Putamen (tissue), 1 donor: ENCODE data around the gene FPR1.

Experiments used
- DNase-seq: peaks from one replicate; pipeline ENCODE4 v3.0.0-alpha.2; 2016; ENCODE audit warnings: low spot score

Gene FPR1, protein sequence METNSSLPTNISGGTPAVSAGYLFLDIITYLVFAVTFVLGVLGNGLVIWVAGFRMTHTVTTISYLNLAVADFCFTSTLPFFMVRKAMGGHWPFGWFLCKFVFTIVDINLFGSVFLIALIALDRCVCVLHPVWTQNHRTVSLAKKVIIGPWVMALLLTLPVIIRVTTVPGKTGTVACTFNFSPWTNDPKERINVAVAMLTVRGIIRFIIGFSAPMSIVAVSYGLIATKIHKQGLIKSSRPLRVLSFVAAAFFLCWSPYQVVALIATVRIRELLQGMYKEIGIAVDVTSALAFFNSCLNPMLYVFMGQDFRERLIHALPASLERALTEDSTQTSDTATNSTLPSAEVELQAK

DNA sequence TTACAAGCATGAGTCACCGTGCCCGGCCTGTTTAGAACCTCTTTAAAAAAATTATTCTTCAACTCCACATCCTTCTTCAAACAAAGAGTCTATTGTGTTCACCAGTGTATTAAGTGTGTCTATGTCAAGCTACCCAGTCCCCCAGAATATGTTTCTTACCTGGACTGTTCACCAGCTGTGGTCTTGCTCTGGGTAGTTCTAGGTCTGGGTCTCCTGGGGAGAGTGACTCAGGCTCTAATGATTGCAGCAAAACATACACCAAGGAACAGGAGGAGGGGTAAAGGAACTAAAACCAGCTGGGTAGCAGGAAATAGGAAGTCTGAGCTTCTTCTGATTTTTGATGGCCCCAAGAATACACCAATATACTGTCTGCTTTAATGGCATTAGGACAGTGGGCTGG lies at the start of gene FPR1:
Gene FPR1, minus strand, starts transcription at position 224 of the 400 bp plus-strand sequence. CDS start 4,884 bp downstream, outside the sequence.
- peak; percentile 12 for DNase-seq

DNA sequence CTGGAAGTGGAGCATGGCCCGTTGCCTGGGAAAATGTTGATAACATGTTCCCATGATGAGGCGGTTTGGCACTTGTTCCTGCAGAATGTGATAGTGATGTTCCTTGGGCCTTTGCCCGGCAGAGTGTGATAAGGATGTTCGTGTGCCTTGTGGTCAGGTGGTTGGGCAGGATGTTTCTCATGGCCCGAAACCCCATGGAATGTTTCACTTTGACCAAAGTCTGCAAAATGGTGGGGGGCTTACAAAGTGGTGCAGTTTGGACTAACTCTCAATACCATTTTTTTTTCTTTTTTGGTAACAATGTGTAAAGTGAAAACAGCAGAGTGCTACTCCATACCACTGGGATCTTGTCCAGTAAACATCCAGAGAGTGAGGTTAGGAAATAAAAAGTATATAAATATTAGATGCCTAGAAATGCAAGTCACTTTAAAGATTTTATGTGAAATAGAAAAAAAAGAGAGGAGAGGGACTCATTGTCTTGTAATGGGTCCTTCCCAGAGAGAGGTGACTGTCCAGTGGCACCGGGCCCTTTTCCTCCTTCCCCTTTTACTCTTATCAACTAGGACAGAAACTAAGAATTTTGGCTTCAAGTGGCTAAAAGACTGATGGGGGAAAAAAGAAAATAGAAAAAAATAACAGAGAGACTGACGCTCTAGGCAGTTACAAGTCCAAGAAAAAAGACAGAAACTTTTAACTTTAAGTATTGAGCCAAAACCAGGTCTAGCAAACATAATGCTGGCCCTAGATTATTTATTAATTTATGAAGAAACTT lies 49.0 kb upstream of the FPR1 start:
- no peak for DNase-seq

DNA sequence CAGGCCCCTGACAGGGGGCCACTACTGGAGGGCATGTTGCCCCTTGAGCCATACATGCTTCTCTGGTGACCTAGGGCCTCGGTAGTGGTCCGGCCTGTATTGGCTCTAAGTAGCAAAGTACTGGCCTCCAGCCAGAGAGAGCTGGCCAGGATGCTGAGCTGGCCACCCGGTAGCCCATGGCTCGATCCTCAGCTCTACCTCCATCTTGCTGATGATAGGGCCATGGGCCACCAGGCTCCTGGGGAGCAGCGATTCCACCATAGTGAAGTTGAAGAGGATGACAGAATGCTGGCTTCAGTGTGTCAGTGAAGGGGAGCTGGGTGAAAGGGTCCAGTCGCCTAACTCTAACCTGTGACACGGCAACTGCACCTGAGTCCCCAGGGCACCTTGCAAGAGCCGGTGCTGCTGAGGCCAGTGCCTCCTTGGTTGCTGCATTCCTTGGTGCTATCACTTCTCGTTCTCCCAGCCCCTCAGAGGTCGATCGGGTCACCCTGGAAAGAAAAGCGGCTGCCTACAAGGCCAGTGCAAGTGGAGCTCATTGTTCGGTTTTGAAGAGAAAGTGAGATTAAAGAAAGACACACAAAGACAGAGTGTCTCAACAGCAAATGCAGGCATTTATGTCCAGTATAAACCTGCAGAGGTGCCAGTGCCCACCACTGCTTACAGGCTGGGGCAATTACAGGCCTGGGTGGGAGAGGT lies 48.2 kb upstream of the FPR1 start:
- DNase-seq, result no peak

DNA sequence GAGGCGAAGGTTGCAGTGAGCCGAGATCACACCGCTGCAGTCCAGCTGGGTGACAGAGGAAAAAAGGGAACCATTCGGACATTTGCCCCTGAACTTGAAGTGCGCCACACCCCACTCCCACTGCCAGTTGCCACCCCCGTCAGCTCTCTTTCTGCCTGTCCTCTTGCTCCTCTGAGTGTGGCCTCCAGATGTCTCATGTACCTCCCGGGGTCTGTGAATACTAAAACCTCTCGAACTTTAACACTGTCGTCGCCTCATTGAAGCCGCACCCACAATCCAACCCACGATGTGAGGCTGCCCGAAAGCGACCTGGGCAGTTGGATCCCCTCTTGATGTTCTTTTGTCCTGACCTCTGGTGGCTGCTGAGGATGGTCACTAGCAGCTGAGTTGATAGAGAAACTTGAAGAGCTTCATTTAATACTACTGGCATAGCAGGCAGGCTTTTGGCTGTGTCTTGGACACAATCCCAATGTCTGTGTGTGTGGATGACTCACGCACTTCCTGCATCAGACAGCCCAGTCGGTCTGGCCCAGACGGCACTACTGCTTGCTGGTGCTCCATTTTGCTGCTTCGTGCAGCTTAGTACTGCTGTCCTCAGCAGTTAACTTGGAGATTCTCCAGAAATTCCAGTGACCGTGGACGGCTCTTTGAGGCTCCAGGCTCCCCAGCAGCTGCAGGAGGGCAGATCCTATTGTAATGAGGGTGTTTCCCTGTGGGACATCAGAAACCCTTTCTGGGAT lies 47.5 kb upstream of the FPR1 start:
- DNase-seq, result peak; percentile 43

DNA sequence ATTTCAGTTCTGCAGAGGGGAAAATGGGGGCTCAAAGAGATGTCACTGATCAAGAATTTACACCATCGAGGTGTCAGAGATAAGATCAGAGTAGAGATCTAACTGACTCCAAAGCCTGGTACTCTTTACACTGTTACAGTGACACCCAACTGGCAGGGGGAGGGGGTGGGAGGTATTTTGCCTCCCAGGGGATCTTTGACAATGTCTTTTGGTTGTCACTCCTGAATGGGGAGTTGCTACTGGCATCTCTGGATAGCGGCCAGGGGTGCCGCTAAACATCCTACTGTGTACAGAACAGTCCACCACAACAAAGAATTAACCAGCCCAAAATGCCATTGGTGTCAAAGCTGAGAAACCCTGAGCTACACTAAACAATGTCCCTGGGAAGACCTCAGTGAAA lies 46.4 kb upstream of the FPR1 start:
- no peak for DNase-seq

DNA sequence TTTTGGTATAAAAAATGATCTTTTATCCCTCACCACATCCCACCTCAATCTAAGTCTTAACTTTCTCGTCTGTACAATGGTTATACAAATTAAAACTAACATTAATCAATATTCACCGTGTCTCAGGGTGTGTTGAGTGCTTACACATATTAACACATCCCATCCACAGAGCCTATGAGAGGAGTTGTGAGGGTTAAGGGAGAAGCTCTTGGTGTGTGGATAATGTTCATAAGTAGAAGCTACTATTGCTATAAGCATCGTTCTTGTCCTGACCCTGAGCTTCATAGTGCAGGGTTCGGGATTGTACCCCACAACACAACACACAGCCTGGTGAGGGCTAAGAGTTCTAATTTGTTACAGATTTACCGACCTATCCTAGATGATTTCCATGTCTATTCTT lies 45.8 kb upstream of the FPR1 start:
- no peak for DNase-seq

DNA sequence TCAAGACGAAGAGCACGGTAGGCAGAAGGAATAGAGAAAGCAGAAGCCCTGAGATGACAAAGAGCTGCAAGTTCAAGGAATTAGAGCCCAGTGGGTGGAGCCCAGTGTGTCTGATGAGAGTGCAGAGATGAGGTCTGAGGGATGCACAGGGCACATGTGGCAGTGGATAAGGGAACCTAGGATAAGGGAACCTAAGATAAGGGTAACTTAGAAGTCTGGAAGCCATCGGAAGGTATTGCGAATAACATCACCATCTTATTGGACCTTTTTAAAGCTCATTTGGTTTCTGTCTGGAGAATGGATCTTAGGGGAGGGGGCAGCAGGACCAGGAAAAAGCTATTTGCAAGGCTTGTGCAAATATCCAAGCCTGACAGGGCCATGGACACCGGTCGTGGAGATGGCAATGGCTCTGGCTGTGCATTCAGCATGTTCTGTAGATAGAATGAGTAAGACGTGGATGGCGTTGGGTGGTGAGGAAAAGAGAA lies 44.6 kb upstream of the FPR1 start:
- DNase-seq, result no peak

DNA sequence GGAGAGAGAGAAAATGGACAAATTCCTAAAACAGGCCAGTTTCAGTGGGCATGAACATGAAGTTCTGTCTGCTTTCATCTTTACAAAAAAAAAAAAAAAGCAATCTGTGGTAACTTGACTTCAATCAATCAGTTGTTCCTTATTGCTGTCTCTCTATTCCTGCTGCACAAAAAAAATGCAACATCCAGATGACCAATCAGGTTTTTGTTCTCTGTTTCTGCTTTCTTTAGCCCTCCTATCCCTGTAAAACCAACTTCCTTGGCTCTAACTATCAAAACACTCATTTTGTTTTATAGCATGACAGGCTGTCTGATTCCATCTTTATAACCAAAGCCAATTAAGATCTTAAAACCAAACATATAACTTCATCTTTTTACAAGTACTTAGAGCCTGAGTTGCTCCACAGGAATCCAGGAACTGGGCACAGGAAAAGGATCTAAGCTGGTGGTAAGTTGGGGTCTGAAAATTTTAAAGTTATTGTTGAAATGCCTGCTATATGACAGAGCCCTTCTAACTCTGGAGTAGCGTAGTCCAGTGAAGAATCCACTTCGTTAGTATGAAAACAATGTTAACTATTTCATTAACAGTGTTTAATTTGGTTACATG lies 43.3 kb upstream of the FPR1 start, which contains the start of gene FPR3:
Gene FPR3, plus strand, starts transcription at position 273 of the 606 bp plus-strand sequence. CDS start 28,592 bp downstream, outside the sequence.
- DNase-seq, result no peak

DNA sequence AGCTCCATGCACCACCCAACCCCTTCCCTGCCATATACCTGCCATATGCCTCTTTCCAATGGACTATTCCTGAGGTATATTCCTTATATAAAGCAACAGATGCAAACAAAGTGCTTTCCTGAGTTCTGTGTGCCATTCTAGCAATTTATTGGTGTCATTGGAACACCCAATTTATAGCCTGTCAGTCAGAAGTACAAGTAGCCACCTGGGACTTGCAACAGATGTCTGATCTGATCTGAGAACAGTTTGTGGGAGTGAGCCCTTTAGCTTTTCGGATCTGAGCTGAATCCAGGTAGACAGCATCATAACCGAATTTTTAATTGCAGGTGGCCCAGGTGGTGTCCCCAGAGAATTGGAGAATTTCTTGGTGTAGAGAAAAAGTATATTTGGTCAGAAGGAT lies 42.3 kb upstream of the FPR1 start:
- no peak for DNase-seq

DNA sequence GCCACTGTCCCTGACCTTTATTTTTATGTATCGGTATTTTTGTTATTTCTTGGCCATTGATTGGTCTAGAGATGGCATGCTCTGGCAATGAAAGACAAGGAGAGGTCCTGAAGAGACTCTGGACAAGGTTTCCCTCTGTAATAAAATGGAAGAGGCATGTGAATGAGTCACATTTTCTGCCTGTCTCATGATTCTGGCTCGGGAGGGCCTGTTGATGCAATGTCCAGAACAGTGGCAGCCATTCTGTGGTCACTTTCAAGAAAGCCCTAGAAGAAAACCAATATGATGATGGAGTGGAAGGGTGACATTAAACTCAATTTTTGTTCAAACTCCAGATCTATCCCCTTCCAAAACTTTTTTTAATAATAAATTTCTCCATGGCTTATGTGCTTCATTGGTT lies 41.3 kb upstream of the FPR1 start:
- DNase-seq, result no peak

DNA sequence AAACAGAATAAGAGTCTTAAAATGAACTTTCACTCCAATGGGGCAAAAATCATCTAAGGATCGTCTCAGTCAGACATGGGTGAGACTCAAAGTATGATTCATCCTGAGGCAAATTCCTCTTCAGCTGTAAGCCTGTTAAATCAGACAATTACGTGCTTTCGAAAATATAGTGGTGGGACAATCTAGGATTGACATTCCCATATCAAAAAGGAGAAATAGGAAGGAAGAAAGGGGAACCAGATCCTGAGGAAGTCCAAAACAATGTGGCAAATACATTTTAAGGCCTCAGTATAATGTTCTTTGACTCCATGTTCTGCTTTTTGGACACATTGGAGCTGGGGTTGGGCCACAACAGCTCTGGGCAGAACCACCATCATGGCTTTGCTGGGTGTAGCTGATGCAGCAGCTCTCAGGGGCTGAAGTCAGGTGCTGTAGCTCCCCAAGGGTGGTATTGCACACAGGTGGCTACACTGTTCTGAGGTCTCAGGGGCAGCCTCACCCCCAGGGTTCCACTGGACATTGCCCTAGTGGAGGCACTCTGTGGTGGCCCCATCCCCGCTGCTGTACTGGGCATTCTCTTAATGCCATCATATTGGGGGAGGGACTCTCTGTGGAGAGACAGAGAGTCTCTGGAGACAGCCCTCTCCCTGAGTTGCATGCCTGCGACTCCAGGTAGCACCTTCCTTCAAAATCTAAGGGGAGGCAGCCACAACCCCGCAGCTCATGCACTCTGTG lies 37.5 kb upstream of the FPR1 start:
- DNase-seq, result no peak

DNA sequence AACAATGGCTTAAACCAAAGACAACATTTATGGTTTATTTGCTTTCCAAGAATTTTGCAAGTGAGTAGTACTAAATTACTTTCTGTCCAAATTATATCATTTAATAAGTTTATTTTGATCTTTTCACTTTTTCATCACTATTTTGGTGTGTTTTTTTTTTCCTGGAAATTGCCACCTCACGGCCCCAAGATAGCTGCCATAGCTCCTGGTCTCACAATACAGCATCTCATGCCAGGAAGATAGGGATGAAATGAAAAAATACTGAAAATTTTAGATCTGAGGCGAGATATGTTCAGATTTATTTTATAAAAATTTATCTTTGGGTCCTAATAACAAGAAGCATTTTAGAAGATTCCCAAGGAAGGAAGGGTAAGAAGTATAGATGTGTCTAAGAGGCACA lies 36.4 kb upstream of the FPR1 start:
- no peak for DNase-seq

DNA sequence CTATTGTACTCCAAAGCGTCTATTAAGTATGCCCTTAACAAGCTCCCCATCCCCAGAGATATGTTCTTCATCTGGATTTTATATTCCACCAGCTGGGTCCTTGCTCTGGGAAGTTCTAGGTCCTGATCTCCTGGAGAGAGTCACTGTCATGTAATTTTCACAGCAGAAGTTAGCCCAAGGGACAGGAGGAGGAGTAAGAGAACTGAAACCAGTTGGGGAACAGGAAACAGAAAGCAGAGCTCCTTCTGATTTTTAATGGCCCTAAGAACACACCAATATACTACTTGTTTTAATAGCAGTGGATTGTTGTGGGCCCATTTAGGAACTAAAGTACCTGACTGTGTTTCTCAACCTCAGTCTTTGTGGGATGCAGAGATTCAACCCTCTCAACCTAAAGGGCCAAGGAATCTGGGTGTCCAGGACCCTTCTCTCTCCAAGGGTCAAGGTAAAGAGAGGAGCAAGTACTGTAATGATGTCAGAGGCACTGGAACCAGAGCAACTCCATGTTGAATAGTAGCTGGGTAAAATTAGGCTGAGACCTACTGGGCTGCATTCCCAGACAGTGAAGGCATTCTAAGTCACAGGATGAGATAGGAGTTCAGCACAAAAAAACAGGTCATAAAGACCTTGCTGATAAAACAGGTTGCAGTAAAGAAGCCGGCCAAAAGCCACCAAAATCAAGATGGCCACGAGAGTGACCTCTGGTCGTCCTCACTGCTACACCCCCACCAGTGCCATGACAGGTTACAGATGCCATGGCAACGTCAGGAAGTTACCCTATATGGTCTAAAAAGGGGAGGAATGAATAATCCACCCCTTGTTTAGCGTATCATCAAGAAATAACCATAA lies 35.2 kb upstream of the FPR1 start:
- DNase-seq, result no peak

DNA sequence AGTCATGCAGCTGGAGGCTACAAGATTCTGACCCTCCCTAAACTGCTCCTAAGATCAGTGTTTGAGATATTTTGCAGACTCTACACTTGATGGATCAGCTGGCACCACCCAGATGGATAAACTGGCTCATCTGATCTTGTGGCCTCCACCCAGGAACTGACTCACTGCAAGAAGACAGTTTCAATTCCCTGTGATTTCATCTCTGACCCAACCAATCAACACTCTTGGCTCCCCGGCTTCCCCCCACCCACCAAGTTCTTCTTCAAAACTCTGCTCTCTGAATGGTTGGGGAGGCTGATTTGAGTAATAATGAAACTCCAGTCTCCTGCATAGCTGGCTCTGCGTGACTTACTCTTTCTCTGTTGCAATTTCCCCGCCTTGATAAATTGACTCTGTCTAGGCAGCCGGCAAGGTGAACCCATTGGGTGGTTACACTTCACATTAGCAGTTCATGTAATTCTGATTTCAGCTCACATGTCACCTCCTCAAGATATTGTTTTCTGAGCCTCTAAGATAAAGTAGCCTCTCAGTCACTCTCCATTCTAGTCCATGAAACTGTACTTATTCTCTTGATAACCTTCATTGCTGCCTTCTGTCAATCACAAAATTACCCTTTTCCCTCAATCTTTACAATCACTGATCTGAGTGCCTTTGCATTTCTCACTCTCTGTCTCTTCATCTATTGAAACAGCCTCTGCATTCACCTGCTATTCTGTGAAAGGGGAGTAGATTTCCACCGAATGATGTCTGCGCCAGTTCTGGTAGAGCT lies 33.4 kb upstream of the FPR1 start:
- no peak for DNase-seq

DNA sequence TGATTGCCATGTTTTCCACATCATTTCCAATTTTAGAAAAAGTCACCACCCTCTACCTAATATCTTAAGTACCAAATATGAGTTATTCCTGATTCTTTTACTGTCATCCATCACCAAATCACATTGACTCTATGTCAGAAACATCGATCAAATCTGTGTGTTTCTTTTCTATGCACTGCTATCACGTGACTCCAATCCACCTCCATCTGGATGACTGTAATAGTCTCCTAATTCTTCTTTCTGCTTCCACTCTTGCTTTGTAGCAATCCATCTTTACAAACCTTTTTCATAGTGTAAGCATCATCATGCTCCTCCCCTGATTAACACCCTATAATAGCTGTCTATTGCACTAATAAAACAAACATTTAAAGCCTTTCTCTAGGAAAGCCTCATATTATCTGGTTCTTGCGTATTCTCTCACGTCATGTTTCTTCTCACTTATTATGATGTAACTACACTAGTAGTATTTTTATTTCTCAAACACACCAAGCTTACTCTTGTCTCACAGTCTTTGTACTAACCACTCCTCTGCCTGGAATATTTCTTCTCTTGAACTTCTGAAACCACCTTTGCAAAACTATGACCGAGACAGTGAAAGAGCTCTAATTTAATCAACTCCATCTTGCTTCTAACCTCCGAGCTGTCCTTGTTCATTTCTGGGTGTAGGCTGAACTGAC lies 32.6 kb upstream of the FPR1 start:
- no peak for DNase-seq

DNA sequence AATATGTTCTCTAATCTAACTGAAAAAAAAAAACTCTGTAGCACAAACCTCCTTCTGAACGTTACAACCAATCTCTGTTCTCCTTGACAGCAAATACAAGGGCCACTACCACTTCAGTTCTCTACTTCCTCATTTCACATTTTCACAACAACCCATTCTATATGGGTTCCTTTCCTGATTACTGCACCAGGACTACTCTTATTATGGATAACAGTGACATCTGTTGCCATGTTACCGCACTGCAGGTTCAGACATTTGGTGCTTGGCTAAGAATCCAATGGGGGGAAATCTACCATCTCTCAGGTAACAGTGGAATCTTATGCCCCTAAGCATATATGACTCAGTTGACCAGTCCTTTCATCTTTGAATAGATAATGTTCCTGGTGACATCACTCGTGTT lies 31.7 kb upstream of the FPR1 start:
- no peak for DNase-seq

DNA sequence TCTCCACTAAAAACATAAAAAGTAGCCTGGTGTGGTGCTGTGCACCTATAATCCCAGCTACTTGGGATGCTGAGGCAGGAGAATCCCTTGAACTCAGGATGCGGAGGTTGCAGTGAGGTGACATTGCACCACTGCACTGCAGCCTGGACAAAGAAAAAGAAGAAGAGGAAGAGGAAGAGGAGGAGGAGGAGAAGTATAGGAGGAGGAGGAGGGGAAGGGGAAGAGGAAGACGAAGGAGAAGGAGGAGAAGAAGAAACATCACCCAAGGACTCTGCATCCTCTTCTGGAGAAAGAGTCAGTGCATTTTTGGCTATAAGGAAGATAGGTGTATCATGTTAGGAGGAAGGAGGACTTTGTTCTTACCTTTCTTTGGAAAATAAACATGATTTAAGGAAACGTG lies 30.3 kb upstream of the FPR1 start:
- DNase-seq, result no peak

DNA sequence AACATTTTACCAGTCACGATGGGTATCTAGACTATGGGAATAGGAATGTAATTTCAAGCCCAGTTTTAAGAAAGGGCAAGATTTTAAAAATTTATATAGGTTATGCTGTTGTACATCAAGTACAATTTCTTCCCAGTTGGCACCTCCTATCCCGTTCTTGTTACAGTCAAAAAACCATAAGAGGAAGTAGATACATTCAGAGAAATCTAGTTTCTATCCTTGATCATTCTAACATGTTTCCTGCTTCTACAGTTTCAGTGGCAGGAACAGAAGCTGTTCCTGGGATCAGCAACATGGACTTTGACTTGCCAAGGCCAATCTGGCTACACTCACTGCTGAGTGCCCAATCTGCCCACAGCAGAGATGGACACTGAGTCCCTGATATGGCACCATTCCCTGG lies 28.6 kb upstream of the FPR1 start:
- no peak for DNase-seq
